SH-SY5Y (cell line): ENCODE data around the gene NRIP1.

Source experiments
- GATA2 ChIP-seq: IDR thresholded peaks from 2 replicates; pipeline ENCODE4 v1.6.1; 2011; ENCODE audit warnings: mild to moderate bottlenecking, low read depth, low read length
- GATA3 ChIP-seq: IDR thresholded peaks from 2 replicates; pipeline ENCODE4 v1.6.1; 2011; ENCODE audit warnings: low read depth, mild to moderate bottlenecking, low read length, moderate library complexity

GRCh38 chr21:14972678-14973077 is 92.1 kb downstream of the NRIP1 start:
- no peak for TF ChIP-seq GATA2
- TF ChIP-seq GATA3 = no peak
